HG03565 (cell line): ENCODE data around the gene PWP1.
"Not testable (repeated sequence)": the region's sequence is repeated elsewhere in the genome, so short reads cannot be mapped to it uniquely, and the experiment has no call there.

Source experiments
- ATAC-seq: cut with Tn5 transposase; IDR thresholded peaks from one replicate; pipeline ENCODE4 v1.9.1; 2021; ENCODE audit warnings: mild to moderate bottlenecking, moderate library complexity; ENCODE audit not compliant: unreplicated experiment

PWP1 gene

DNA sequence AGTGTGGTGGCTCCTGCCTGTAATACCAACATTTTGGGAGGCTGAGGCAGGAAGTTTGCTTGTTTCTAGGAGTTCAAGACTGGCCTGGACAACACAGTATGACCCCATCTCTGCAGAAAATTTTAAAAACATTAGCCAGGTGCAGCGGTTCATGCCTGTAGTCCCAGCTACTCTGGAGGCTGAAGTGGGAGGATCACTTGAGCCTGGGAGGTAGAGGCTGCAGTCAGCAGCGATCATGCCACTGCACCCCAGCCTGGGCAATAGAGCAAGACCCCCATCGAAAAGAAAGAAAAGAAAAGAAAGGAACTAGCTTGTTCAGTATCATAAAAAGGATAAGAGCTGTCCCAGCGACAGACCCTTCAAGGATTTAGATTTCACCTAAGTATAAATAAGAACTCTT, 18.1 kb upstream of the PWP1 start:
- no peak for ATAC-seq

DNA sequence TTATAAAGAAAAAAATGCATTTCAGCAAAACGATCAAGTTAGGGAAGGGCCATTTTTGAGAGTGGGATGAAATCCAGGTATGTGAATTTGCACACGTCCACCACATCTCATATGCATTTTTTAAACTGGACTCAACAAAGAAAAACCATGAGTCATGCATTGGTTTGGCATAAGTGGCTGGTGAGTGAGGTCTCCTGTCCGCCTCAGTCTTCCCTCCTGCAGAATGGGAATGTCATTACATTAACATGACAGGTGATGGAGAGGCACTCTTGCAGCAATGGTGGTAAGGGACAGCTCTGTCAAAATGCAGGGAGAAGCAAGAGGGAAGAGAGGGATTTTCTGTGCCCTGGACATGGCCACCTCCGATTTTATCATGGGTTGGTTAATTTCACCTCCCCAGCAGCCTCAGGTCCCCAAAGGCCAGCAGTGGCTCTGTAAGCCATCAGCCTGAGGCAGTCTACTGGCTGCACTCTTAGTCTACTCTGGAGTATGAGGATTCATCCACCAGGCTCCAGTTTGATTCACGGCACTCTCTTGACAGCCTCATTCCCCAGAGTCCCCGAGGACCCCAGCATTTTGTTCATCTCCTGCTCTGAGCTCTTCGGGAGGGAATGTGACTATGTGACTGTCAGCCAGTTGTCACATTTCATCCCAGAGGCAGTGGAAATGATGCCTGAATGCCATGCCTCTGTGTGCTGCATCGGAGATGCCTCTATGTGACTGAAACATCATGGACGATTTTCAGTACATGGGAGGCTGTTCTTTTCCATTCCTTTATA, 17.1 kb upstream of the PWP1 start:
- no peak for ATAC-seq

DNA sequence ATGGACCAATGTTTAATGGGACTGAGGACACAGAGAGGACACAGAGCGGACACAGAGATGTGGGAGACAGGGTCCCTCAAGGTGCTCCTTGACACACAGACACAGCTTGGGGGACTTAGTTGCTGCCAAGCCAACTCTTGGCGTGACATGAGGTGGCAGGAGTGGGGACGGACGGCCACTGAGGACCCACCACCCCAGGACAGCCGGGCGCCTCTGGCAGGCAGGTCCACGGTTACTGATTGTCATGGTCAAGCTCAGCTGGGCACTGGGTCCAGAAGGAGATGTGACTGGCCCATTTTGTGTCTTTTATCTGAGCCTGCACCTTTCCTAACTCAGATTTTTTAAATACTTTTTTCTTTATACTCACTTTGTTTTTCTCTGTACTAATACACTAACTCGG, 15.7 kb upstream of the PWP1 start:
- ATAC-seq, result no peak

DNA sequence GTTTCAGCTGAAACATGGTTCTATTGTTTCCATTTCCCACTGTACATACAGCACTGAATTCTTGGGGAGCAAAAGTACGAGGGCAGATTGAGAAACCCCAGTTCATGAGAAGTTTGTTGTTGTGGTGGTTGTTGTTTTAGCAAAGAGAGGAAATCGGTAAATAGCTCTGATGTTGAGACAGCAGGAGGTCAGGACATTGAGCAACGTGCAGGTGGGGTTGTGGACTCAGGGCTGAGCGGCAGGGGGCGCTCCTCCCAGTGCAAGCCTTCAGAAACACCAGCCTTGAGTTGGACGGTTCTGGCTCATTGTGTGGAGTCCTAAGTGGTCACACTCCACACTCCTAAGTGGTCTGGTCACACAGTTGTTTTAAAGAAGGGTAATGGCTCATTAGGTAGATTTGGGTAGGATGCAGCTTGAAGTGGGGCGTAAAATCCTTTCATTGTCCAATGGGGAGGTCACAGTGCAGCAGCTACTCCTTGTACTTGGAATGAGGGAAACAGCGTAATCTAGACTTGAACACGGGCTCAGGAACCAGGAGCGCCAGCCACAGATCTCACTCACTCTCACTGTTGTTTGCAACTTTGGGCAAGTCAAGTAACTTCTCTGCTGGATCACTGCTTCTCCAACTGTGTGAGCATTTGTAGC, 14.5 kb upstream of the PWP1 start:
- ATAC-seq, result no peak

DNA sequence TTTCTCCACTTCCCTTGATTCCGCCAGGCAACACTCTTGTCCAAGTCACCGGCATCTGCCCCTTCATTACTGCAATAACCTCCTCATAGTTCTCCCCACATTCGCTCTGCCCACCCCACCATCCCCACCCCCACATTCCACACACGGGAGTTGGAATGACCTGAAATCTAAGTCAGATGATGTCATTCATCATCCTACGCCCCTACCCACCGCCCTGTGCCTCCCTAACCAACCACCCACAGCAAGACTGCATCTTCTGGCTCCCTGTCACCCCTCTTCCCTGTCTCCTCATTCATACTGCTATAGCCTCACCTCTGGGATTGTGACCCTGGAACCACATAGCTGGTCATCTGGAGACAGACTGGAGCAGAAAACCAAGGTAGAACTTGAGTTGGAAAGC, 7.9 kb upstream of the PWP1 start:
- no peak for ATAC-seq

DNA sequence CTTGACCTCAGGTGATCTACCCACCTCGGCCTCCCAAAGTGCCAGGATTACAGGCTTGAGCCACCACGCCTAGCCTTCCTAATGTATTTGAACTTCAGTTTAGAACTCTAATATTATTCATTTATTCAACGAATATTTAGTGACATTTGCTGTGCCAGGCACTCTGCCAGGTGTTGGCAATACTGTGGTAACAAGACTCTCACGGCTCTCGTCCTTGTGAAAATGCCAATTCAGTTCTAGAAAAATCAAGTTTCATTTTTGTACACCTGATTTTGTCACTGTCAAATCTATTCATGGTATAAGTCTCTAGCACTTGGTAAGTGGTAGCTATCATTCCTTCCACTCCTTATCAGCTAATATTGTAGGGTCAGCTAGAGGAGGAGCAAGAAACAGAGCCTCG, 6.3 kb upstream of the PWP1 start:
- ATAC-seq, result no peak

- no peak for ATAC-seq
Measured at GRCh38 chr12:107681455-107681835, 4.2 kb upstream of the PWP1 start.

DNA sequence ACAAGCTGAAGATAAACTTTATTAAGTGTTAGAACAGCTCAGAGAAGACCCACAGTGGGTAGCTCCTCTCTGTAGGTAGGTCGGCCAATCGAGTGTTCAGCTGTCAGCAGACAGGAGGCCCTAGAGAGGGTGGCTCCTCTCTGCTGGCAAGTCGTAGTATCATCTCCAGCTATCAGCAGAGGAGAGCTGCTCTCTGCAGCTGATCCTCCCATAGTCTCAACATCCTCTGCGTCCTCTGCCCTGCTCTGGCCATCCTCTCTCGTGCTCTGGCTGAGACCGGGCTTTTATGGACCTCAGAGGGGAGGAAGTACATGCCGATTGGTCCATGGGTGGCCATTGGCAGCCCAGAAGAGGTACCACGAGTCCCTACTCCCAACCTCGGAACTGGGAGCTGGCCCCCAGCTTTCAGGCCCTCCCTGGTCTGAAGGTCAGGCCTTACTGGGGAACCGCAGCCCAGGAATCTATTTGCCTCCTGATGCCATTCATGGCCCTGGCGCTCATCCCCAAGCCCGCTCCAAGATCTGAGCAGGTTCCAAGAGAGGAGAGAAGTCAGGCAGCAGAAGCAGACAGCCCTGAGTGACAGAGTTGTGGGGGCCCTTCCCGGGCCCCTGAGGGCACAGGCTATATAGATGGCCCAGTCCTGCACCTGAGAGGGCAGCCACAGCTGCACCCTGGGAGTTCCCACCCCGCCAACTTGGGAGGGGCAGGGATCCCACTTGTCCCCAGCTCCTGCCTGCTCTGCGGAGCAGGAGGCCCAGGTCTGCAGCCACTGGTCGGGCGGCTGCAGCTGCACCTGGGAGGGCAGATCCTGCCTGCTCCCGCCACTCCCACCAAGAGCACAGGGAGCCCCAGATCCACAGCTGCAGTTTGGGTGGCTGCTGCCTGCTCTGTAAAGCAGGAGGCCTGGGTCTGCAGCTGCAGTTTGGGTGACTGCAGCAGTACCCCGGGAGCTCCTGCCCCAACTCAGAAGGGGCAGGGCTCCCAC, 3.5 kb upstream of the PWP1 start:
- ATAC-seq, result no peak

- ATAC-seq, result no peak
Measured at GRCh38 chr12:107684029-107684795, 1.4 kb upstream of the PWP1 start.

DNA sequence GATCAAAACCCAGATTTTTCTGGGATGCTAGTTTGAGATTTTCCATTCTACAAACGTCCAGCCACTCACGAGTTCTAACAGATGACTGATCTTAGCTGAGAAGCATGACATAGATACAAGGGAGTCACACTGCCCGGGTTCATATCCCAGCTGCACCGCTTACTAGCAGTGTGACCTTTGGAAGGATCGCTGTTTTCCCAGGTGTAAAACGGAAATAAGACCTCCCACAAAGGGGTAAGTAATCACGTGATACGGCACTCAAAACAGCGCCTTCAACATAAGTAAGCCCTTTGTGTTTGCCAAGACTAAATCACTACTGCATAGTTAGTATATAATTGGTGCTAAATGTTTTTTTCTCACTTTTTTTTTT, 624 bp upstream of the PWP1 start:
- no peak for ATAC-seq

GRCh38 chr12:107695772-107696171, 10.2 kb downstream of the PWP1 start:
- ATAC-seq, result not testable (repeated sequence)

GRCh38 chr12:107702106-107702505, 16.5 kb downstream of the PWP1 start:
- no peak for ATAC-seq

- no peak for ATAC-seq
Measured at GRCh38 chr12:107704041-107704440, 18.4 kb downstream of the PWP1 start.

DNA sequence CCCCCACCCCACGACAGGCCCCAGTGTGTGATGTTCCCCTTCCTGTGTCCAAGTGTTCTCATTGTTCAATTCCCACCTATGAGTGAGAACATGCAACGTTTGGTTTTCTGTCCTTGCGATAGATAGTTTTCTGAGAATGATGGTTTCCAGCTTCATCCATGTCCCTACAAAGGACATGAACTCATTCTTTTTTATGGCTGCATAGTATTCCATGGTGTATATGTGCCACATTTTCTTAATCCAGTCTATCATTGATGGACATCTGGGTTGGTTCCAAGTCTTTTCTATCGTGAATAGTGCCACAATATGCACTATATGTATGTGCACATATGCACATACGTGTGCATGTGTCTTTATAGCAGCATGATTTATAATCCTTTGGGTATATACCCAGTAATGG, 19.9 kb downstream of the PWP1 start:
- not testable (repeated sequence) for ATAC-seq

GRCh38 chr12:107715780-107716179, 30.2 kb downstream of the PWP1 start:
- no peak for ATAC-seq

DNA sequence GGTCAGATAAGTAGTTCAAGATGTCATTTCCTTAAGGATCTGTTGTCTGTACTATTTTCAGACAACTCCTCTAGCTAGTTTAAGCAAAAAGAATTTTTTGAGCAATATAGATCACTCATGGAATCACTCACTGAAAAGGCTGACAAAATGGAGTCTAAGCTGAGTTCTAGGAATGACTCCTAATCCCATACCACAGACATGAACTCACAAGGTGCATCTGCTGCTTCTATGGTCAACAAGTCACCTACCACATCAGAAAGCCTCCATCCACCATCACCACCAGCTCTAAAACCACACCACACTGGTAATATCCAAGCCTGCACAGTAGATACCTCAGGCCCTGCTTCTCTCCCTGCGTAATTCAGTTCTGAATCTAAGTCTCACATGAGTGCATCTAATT, 33.0 kb downstream of the PWP1 start:
- ATAC-seq, result no peak

DNA sequence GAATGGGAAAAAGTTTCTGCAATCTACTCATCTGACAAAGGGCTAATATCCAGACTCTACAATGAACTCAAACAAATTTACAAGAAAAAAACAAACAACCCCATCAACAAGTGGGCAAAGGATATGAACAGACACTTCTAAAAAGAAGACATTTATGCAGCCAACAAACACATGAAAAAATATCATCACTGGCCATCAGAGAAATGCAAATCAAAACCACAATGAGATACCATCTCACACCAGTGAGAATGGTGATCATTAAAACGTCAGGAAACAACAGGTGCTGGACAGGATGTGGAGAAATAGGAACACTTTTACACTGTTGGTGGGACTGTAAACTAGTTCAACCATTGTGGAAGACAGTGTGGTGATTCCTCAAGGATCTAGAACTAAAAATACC, 41.7 kb downstream of the PWP1 start:
- not testable (repeated sequence) for ATAC-seq

DNA sequence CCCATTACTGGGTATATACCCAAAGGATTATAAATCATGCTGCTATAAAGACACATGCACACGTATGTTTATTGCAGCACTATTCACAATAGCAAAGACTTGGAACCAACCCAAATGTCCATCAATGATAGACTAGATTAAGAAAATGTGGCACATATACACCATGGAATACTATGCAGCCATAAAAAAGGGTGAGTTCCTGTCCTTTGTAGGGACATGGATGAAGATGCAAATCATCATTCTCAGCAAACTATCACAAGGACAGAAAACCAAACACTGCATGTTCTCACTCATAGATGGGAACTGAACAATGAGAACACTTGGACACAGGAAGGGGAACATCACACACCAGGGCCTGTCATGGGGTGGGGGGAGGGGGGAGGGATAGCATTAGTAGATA, 42.1 kb downstream of the PWP1 start:
- not testable (repeated sequence) for ATAC-seq

DNA sequence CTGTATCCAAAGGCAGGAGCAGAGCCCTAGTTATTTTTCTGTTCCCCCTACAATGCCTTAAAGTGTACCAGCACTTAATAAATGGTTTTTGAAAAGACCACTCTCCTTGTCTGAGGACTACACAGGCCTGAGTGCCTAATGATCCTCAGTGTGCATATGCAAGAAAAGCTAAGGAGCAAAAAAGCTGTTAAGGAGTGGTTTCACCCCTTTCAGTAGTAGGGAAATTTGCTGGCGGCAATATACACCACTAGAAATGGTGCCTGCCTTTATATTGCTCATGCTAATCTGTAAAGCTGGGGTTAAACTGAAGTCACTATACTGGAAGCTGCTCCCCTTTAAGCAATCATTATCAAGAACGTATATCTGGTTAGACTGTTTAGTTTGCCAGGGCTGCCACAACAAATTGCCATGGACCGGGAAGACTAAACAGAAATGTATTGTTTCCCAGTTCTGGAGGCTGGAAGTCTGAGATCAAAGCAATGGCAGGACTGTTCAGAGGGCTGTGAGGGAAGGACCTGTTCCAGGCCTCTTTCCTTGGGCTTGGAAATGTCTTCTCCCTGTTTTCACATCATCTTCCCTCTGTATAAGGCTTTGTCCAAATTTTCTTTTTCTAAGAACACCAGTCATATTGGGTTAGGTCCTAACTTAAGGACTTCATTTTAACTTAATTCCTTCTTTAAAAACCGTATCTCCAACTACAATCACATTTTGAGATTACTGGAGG, 45.2 kb downstream of the PWP1 start:
- no peak for ATAC-seq

- no peak for ATAC-seq
Measured at GRCh38 chr12:107731366-107731765, 45.8 kb downstream of the PWP1 start.
